Measurements from ENCODE around the gene LRRC47.

Gene LRRC47

DNA sequence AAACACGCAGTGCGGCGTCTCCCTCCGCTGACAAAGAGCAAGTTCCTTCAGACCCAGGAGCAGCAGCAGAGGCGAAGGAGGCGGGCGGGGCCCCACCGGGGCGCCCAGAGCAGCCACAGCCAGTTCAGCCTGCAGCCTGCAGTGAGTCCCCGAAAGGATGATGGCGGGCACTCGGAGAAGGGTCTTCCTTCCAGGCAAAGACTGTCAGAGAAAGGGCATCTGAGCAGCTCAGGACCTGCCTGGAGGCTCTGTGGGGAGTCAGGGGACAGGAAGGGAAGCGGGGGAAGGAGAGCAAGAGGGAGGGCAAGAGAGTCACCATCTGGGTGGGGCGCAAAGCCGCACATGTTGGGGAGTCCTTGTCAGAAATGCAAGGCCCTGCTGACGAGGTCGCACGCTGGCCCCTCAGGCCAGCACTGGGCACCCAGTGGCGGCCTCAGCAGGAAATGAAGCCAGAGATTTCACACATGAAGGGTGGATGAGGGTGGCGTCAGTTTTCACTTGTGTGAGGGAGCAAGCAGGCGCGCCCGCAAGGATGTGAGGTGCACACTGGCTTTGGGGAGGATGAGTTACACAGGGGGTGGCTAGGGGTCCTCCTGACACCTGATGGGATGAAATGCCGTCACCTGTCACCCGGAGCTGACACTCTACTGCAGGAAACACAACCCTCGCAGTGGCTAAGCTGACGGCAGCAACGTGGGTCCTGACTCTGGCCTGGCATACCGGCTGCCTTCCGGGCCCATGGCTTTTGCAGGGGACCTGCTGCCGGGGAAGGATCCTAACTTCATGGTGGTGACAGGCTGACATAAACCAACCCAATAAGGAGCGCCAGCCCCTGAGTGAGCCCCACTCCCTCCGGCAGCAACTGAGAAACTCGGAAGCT, 6.6 kb downstream of the LRRC47 start:
- POLR2A ChIA-PET, result no interaction called here

DNA sequence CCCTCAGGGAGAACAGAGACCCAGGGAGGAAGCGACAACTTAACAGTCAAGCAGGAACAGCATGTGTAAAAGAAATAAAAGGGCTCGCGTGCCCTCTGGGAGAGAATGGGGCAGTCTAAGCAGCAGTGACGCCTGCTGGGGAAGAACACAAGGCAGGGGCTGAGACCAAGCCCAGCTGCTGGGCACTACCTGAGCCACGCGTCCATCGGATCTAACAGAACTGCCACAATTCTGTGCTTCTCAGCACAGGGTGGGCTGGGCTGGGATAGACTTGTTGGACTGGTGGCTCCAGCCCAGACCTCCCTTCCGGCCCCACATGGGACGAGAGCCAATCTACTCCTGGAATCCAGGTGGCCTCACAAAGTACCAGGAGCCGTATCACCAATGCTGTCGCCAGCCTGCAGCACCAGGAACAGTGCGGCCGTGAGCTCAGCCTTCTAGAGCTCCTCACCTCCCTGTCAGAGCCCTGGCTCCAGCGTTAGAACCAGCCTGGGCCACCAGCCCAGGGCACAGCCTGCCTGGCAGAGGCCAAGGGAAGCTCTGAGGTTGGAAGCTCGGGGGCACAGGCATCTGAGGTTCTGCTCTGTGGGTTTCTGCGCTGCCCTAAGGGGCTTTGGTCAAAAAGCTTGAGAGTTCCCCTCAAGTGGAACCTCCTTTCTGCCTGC, 7.4 kb downstream of the LRRC47 start:
- DNase-seq (ENCODE audit: low read depth, low spot score), result no peak
- no peak overlapping the region for H3K4me3 ChIP-seq (ENCODE audit: low read depth, low read length)
- ChIA-PET CTCF (interaction anchor here (1.1 kb wide), 1 partner anchor 64 kb away, joined by 3 read pairs; no protein-coding TSS in a partner anchor), POLR2A (no interaction called here)
- TF ChIP-seq, protein P1, sequence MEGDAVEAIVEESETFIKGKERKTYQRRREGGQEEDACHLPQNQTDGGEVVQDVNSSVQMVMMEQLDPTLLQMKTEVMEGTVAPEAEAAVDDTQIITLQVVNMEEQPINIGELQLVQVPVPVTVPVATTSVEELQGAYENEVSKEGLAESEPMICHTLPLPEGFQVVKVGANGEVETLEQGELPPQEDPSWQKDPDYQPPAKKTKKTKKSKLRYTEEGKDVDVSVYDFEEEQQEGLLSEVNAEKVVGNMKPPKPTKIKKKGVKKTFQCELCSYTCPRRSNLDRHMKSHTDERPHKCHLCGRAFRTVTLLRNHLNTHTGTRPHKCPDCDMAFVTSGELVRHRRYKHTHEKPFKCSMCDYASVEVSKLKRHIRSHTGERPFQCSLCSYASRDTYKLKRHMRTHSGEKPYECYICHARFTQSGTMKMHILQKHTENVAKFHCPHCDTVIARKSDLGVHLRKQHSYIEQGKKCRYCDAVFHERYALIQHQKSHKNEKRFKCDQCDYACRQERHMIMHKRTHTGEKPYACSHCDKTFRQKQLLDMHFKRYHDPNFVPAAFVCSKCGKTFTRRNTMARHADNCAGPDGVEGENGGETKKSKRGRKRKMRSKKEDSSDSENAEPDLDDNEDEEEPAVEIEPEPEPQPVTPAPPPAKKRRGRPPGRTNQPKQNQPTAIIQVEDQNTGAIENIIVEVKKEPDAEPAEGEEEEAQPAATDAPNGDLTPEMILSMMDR (IDR thresholded peaks at IDR 0.05; ENCODE audit: insufficient read depth, low read length, missing control alignments), result no peak

More for the DNA sequence above, 6.6 kb downstream of the LRRC47 start:
- CTCF ChIA-PET, result interaction anchor here (1.1 kb wide), 2 partner anchors 14 to 65 kb away, joined by 3 read pairs; no protein-coding TSS in a partner anchor
- TF ChIP-seq, protein P1 (IDR thresholded peaks at IDR 0.05; ENCODE audit: insufficient read depth, low read length, missing control alignments), result no peak
- DNase-seq (ENCODE audit: low read depth, low spot score), result no peak
- no peak overlapping the region for H3K4me3 ChIP-seq (ENCODE audit: low read depth, low read length)

DNA sequence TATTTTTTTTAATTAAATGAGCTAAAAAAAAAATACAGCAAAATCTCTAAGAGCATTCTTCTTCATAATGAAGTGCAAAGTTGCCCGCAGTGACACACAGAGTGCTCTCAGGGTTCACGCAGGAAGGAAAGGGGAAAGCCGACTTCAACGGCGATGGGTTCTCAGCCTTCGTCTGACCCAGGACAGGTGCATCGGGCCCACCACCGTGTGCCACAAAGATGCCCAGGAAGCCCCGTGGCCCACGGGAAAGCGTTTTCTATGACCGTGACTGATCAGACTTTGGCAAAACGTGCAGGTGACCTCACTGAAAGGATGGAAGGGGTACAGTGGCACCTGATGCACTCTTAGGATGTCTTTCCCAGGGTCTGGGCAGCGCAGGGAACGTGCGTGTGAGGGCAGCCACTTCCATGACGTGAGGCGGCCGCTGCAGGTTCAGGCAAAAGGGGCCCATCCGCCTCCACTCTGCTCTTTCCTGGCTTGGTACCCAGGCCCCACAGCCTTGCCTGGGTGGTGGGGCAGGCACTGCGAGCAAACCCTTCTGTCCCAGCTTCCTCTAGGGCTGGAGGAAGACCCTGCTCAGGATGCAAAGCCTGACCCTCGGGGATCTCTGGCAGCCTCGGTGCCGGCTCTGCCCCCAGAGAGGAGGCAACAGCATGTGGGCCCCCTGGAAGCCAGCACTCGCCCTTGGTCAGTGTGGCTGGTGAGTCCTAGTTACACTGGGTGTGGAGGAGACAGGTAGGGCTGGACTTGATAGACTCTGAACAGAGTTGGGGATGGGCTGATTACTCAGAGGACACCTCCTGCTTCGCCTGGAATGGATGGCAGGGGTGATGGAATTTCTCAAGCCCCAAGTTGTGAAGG, 8.3 kb downstream of the LRRC47 start:
- ChIA-PET POLR2A (interaction anchor here (1.3 kb wide), 1 partner anchor 8 kb away, joined by 3 read pairs; the partner anchor contains the start of gene LRRC47), CTCF (interaction anchor here (1.1 to 2.2 kb wide), 2 partner anchors 14 to 63 kb away, joined by 3 to 5 read pairs; no protein-coding TSS in a partner anchor)
- TF ChIP-seq, protein P1 (IDR thresholded peaks at IDR 0.05; ENCODE audit: insufficient read depth, low read length, missing control alignments), result no peak
- no peak overlapping the region for H3K4me3 ChIP-seq (ENCODE audit: low read depth, low read length)
- no peak for DNase-seq (ENCODE audit: low read depth, low spot score)

DNA sequence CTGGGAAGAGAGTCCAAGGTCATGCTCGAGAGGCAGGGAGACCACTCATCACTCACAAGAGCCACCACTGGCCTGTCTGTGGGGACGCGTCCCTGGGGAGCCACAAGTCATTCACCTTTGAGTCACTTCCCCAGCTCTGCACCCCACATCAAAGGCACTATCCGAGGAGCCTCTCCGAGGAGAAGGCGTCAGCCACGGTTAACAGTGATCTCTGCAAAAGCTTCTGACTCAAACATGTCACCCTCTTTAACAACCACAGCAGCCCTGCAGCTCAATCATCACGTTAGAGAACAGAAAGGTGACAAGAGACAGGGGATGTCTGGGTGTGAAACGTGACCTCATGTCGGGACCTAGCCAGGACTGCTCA, 9.0 kb downstream of the LRRC47 start:
- DNase-seq (ENCODE audit: low read depth, low spot score), result no peak
- ChIA-PET POLR2A (interaction anchor here (1.3 kb wide), 1 partner anchor 9 kb away, joined by 3 read pairs; the partner anchor contains the start of gene LRRC47), CTCF (interaction anchor here (2.2 kb wide), 1 partner anchor 15 kb away, joined by 5 read pairs; no protein-coding TSS in a partner anchor)
- TF ChIP-seq, protein P1 (IDR thresholded peaks at IDR 0.05; ENCODE audit: insufficient read depth, low read length, missing control alignments), result no peak
- H3K4me3 ChIP-seq (ENCODE audit: low read depth, low read length), result no peak overlapping the region

DNA sequence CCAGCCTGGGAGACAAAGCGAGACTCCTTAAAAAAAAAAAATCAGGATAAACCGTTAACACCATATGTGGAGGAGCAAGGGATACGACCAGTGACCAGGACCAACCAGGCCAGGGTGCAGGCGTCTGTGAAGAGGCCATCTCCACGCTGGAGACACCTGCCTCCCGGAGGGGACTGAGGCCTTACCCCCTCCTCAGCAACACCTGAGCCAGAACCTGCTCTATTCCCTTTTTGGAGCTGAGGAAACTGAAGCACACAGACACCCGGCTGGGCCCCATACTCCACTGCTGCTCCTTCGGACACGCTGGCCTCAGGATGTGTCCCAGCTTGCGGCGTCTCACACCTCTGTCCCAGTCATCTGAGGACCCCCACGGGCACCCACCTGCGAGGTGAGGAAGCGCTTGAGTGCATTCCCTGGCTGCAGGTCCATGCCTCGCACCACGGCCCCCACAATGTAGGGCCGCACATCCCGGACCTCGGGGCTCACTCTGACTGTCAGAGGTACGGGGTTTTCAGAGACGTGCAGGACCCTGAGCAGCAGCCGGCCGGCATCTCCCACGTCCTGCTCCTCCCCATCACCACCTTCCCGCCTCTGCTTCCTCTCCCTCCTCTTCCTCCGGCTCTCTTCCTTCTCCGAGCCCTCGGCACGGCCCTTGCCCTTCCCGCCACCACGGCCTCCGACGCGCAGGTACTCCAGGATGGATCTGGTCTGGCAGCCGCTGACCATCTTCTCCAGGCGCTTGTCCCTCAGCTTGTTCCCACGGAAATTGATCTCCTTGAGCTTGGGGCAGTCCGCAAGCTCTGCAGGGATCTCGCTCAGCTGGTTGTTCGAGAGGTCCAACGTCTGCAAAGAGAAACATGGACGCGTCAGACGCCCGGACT, 9.6 kb downstream of the LRRC47 start:
- no peak for DNase-seq (ENCODE audit: low read depth, low spot score)
- TF ChIP-seq, protein P1 (IDR thresholded peaks at IDR 0.05; ENCODE audit: insufficient read depth, low read length, missing control alignments), result no peak
- CTCF ChIA-PET, result interaction anchor here (2.2 kb wide), 1 partner anchor 16 kb away, joined by 5 read pairs; no protein-coding TSS in a partner anchor
- no peak overlapping the region for H3K4me3 ChIP-seq (ENCODE audit: low read depth, low read length)
- POLR2A ChIA-PET, result interaction anchor here (1.3 kb wide), 1 partner anchor 9 kb away, joined by 3 read pairs; the partner anchor contains the start of gene LRRC47

All from AG04449 (cell line).